ENCODE measurements around the gene MRPS2.

MRPS2 gene

GRCh38 chr9:135551456-135551855, 51.0 kb downstream of the MRPS2 start:
- Histone ChIP-seq H3K4me3 (ENCODE audit: low read length) (no peak overlapping the region), H3K4me1 (ENCODE audit: control insufficient read depth, insufficient read depth, low read length) (peaks cover 2% of the 10 kb centered on the region; the same call in 1 of the 2 replicates), H3K36me3 (ENCODE audit: control insufficient read depth, insufficient read depth, low read length) (no peaks in the 10 kb centered on the region), H3K27ac (ENCODE audit: low read length) (no peak overlapping the region), H3K9me3 (ENCODE audit: control insufficient read depth, insufficient read depth, low read length) (no peaks in the 10 kb centered on the region), H3K27me3 (ENCODE audit: control insufficient read depth, insufficient read depth, low read length) (no peaks in the 10 kb centered on the region)
- WGBS (ENCODE audit: insufficient coverage, insufficient read length): no CpG with 5 or more reads among the region's 13 CpGs
- DNase-seq (ENCODE audit: low read depth, low spot score): no peak

GRCh38 chr9:135552021-135552697, 51.7 kb downstream of the MRPS2 start:
- Histone ChIP-seq H3K4me1 (ENCODE audit: control insufficient read depth, insufficient read depth, low read length) (peaks cover 2% of the 10 kb centered on the region; the same call in 1 of the 2 replicates), H3K9me3 (ENCODE audit: control insufficient read depth, insufficient read depth, low read length) (no peaks in the 10 kb centered on the region), H3K36me3 (ENCODE audit: control insufficient read depth, insufficient read depth, low read length) (no peaks in the 10 kb centered on the region), H3K4me3 (ENCODE audit: low read length) (no peak overlapping the region), H3K27ac (ENCODE audit: low read length) (no peak overlapping the region), H3K27me3 (ENCODE audit: control insufficient read depth, insufficient read depth, low read length) (no peaks in the 10 kb centered on the region)
- no CpG with 5 or more reads among the region's 18 CpGs for WGBS (ENCODE audit: insufficient coverage, insufficient read length)
- no peak for DNase-seq (ENCODE audit: low read depth, low spot score)

- WGBS (ENCODE audit: insufficient coverage, insufficient read length): no CpG with 5 or more reads among the region's 19 CpGs
- no peak for DNase-seq (ENCODE audit: low read depth, low spot score)
These were observed 52.3 kb downstream of the MRPS2 start for GRCh38 chr9:135552698-135553171.

More at GRCh38 chr9:135552698-135553171, 52.3 kb downstream of the MRPS2 start:
- Histone ChIP-seq H3K27ac (ENCODE audit: low read length) (no peak overlapping the region), H3K4me3 (ENCODE audit: low read length) (no peak overlapping the region), H3K27me3 (ENCODE audit: control insufficient read depth, insufficient read depth, low read length) (no peaks in the 10 kb centered on the region), H3K4me1 (ENCODE audit: control insufficient read depth, insufficient read depth, low read length) (peaks cover 2% of the 10 kb centered on the region; the same call in 1 of the 2 replicates), H3K36me3 (ENCODE audit: control insufficient read depth, insufficient read depth, low read length) (no peaks in the 10 kb centered on the region), H3K9me3 (ENCODE audit: control insufficient read depth, insufficient read depth, low read length) (no peaks in the 10 kb centered on the region)
